GM21576 (cell line): ENCODE measurements around the gene ZDHHC14.

Source experiments
- ATAC-seq: cut with Tn5 transposase; IDR thresholded peaks from one replicate; pipeline ENCODE4 v1.9.1; 2021; ENCODE audit warnings: mild to moderate bottlenecking, moderate library complexity; ENCODE audit not compliant: unreplicated experiment

Gene ZDHHC14

DNA sequence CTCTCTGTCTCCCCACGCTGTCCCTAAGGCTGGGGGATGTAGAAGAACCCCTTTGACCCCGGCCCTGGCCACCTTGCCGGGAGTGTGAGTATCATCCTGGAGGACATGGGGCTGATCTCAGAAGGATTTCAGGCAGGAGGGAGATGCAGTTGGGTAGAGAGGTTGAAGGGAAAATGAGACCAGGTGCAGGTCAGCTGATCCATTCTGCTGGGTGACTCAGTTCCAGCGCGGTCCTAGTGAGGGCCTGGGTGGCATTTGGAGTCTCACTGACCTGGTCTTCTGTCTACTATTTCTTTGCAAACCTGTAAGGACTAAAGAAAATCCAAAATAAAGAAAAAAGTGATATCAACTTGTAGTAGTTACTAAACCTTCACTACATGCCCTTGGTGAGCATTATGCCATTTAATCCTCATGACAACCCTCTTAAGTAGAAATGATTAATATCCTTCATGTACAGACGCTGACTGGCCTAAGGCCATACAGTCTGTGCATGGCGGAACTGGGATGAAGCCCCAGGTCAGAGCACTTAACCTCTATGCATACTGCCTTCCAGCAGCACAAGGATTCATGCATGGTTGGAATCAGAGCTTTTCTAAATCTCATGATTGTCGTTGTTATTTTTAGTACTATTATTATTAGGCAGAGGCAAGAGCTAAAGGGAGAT lies 106.3 kb downstream of the ZDHHC14 start:
- ATAC-seq = no peak

DNA sequence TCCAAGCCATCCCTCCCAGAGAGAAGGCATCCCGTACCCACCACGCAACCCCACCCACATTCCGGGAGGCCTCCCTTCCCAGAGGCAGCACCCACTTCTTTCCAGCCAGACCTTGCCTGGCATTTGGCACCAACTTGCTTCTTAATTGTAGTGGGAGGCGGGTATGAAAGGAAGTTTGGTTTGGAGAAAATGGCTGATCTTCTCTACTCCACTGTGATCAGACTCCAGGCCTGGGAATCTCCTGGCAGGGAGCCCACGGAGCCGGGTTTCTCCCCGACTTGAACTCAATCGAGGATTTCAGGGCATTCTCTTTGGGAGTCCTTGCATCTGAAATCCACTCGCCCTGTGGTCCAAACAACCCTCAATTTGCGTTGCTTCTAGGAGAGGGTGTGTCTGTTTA lies 107.1 kb downstream of the ZDHHC14 start:
- ATAC-seq = no peak

DNA sequence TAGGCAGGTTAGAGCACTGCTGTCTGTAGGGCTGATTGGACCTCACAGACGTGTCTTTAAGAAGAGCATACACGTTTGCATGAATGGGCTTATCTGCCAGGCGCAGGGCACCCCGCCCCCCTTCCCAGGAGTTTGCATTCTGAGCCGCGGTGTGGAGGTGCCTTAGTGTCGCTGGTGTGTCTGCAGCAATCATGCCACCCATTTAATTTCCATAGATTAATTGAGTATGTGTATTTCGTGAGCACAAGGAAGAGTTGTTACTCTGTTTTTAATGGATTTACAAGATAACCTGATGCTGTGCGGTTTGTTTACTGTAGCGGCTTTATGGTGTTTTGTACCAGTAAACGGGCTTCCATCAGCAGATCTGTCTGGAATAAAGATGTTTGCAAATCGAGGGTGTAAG lies 107.7 kb downstream of the ZDHHC14 start:
- ATAC-seq = no peak

DNA sequence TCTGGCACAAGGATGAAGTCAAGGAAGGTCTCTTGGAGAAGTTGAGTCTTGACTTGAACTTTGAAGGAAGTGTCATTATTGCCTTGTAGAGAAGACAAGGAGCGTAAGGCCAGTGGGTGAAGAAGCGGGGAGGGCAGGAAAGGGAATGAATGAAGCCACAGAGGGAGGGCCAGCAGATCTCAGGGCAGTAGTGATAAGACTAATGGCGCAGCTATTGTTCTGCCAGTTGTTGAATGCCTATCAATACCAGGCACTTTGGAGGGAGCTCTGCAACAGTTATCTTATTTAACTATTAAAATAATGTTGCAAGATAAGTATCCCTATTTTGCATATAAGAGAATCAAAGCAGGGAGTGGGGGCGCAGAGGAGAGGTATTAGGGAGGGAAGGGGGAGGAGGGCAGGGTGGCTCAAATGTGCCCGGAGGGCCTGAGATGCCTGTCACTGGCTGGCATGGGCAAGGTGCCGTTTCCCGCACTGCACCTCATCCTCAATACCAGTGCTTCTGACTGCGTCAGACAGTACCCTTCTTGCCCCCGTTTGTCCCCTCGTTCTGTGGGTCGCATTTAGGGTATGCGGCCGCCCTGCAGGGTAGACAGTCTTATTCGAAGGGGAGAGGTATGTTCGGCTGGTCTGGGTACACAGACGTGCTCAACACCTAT lies 109.8 kb downstream of the ZDHHC14 start:
- ATAC-seq = no peak

DNA sequence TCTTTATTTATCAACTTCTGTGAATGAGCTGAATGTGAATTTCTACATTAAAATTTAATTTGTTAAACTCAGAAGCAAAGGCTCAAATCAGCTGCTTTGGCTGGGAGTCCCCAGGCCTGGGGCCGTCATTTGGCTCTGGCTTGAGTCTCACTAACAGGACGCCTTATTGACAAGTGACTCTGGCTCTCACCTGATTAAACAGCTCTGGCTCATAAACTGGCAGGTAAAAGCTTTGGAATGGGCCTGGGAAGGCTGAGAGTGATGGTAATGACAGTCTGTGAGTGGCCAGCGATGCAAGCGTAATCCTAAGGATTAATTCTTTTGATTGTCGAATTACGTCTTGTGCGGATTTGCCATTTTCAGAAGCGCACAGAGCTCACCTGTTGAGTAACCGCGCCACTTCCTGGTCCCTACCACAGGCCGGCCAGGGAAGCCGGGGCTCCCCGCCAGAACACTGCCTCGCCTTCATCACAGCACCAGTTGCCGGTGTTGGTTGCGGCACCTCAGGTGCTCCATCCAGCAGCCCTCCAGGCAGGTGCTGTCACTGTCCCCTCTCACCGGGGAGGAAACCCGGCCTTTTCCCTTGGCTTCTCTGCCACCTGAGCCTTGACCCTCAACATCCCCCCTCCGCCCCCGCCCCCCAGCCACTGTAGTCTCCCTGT lies 110.7 kb downstream of the ZDHHC14 start:
- no peak for ATAC-seq

DNA sequence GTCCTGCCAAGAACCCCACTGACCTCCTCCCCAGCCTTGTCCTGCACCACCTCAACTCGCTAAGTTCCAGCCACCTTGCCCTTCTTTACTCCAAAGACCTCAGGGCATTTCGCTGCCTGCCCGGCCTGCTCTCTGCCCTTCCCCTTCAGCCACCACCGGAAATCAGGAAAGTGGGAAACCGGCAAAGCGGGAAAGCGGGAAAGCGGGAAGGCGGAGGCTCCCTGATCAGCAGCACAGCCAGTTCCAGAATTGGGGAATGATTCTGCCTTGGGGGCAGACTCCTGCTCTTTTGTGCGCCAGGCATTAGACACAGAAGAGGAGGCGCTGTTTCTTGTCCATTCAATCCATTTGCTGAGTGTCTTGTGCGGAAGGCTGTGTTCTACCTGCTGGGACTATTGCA lies 111.3 kb downstream of the ZDHHC14 start:
- ATAC-seq = no peak

DNA sequence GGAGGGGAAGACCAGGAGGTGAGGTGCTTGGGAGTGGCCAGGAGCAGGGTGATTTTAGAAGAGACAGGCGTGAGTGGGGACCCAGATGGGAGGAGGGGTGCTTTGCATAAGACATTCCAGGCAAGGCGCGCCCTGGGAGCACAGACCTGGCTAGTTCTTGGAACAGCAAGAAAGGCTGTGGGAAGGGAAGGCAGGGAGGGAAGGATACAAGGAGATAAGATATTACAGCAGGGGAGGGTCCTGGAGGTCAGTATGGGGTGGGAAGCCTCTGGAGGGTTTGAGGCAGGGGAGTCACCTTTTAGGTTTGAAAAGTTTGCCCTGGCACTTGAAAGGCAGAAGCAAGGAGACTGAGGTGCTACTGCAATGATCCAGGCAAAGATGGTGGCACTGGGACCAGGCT lies 111.8 kb downstream of the ZDHHC14 start:
- ATAC-seq = no peak

DNA sequence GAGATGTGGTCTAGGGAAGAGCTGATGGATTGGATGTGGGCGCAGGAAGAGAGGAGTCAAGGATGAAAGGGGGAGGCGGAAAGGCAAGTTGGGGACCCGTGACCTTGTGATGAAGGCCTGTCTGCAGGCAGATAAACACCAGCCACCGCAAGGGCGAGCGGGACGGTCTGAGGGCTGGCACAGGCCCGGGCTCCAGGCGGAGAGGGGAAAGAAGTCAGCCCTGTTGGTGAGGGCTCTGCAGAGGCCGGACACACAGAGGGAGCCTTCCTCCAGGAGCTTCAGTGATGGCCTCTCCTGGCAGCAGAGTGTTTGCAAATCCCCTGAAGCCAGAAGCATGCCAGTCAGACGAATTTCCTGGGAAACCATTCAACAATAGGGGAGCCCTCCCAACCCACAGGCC lies 112.2 kb downstream of the ZDHHC14 start:
- no peak for ATAC-seq

DNA sequence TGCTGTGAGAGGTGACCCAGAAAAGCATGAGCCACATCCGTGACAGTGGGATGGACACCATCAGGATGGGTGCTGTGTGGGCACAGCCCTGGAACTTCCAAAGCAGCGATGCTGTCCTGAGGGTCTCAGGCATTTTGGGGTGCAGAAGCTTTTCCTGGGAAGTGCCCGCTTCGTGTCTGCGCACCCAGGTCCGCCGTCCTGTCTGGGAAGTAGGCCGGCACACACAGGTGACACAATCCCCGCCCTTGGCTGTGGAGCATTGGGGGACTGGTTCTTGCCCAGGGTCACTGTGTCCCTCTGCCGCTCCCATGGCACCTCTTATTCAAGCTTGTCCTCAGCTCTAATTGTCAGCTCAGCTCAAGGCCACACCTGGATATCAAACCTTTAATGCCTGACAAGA lies 112.6 kb downstream of the ZDHHC14 start:
- ATAC-seq = no peak

DNA sequence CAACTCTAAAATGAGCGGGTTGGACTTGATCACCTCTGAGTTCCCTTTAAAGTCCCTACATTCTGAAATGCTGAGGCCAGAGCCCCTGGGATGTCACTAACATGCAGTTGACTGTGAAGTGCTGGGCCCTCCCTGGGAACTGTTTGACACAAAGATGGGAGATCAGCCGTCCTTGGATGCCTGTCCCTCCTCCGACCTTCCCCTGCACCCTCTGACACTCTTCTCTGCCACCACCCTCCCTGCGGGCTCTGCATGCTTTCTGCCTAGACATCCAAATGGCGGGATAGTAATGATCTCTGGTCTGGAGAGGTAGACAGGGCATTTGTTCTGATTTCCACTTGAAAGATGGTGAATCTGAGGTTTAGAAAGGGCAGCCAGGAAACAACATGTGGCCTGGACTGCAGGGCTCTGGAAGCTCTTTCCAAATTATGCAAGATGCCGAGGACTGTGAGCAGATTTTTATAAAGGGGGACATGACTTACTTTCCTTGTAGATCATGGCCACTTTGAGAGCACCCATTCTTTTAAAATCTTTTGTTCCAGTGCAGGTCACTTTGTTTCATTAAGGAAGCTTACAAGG lies 113.2 kb downstream of the ZDHHC14 start:
- ATAC-seq = no peak

DNA sequence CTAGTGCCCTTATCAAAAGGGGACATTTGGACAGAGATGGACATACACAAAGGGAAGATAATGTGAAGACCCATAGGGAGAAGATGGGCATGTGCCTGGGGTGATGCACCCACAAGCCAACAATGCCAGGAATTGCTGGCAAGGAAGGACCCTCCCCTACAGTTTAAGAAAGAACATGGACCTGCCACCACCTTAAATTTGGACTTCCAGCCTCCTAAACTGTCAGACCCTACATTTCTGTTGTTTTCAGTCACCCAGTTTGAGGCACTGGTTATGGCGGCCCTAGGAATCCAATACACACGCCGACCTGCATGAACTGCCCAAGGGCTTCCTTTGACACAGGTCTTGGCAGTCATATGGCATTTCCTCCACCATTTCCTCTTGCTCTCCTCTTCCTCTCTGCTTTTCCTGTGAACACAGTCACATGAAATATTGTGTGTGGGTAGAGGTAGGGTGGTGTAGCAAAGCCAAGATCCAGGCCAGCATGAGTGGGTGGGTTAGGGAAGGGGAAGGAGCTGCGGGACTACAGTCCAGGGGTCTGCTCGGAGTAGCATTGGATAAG lies 115.6 kb downstream of the ZDHHC14 start:
- ATAC-seq = no peak

DNA sequence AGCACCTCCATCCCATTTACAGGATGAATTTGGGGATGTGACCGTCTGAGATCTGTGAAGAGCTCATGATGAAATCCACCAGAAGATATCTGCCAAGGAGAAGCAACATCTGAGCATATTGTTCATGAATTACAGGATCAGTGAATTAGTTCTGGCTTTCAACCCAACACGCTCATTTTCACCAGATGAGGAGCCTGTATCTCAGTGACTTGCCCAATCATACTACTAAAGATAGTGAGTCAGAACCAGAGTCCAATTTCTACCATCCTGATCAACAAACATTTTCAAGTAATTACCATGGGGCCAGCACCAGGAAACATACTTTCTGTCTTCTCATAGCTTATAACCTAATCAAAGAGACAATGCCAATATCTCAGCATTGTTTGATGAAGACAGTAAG lies 116.6 kb downstream of the ZDHHC14 start:
- ATAC-seq = no peak

DNA sequence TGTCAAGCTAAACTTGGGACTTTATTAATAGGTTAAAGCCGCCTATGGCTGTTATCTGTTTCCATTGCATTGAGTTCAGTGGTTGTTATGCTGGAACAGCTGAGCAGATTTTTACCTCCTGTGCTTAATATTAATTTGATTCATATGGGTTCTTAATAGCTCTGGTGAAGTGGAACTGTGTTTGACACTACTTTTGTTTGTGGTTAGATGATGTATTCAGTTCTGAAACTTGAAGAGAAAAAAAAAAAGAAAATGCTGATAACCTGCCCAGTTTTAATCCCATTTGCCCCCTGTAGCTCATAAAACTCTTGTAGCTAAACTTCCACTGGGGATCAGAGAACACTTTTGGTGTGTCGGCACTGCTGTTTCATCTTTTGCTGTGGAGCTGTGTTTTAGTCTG lies 117.8 kb downstream of the ZDHHC14 start:
- no peak for ATAC-seq

DNA sequence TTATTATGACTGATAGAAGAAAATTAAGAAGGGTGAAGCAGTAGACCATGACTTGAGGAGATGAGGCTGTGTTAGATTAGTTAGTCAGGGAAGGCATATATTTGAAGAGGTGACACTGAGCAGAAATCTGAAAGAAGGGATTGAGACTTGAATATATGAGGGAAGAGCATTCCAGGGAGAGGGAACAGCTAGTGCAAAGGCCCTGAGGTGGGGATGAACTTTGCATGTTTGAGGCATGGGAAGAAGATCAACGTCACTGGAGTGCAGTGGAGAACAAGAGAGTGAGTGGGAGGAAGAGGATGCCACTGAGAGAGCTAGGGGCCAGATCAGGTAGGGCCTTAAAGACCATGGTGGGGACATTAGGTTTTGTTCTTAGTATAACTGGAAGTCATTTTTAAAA lies 119.0 kb downstream of the ZDHHC14 start:
- ATAC-seq = no peak

DNA sequence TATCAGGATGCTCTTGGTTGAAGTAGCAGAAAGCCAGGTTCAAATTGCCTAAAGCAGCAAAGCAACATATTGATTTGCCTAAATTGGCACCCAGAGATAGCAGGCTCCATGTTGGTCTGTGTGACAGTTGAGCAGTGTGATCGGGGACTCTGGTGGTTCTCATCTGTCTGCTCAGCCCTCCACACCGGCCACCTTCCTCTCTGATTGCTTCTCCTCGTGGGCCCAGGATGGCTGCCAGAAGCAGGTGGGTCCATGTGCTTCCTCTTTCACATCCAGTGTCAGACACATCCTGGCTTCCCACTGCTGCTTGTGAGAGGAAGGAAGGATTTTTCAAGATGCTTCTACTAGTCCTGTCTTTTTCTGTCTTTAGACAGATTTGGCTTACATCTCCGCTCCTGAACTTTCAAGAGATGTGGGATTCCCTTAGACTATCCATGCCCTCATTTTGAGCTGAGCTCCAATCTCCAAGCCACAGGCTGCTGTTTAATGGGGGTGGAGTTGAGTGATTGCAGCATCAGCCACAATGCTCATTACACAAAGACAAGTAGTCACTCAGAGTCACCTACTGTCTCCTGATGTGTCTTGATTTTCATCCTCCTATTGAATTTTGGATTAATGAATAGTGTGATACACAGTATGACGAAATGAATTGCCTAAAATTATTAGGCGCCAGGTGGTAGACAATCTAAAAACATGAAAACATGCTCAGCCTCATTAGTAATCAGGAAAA lies 122.2 kb downstream of the ZDHHC14 start:
- no peak for ATAC-seq

DNA sequence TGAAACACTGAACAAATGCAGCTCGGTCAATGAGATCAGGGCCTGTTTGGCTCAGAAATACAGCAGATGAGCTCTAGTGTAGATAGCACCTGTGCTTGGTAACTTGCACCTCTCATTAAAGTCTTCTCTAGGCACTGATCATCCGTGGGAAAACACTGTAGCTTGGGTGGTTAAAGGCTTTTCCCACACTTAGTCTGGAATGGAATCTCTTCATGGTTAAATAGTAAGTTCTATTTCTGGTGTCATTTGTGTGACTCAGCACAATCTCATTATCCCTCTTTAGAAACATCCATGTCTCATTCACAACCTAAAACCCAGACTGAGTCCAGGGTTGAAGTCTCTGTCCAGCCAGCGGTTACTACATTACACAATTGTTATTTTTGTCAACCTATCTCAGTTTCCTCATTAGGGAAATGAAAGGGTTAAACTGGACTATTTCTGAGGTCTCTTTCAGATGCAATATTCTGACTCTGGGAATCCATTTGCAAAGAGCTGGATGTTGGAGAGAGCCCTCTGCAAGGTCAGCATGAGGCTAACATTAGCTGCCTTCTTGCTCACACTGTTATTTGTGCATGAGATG lies 125.0 kb downstream of the ZDHHC14 start:
- no peak for ATAC-seq

DNA sequence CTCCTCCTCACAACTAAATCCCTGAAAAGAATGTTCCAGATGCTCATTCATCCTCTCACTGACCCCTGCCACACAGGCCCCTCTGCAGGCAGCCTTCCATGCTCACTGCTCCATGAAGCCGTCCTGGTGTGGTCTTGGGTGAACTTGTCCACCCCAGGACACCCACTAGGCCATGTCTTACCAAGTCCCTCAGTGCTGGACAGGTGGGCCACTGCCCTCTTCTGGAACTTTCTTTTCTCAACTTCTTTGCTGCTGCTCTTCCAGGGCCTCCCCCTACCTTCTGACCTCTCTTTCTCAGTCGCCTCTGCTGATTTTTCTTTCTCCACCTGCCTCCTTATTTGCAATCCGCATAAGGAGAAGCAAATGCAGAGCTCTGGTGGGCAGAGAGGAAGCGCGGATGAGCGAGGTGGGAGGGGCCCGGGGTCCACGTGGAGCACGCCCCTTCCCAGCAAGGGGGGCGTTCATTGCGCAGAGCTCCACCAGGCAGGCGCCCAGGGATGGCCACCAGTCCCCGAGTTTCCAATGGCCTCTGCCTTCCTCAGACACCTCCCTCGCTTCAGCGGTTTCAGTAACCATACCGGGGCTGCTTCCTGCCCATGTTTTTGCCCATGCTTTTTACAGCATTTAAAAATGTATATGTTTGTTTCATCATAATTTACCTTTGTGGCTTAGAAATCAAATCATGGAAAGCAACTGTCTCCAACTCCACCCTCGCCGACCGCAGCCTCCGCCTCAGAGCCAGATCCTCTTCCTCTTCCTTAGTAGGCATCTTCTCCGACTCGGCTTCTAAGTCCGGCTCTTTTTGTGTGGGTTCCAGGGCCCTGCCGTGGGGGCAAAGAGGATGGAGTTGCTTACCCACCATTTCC lies 129.6 kb downstream of the ZDHHC14 start:
- no peak for ATAC-seq

DNA sequence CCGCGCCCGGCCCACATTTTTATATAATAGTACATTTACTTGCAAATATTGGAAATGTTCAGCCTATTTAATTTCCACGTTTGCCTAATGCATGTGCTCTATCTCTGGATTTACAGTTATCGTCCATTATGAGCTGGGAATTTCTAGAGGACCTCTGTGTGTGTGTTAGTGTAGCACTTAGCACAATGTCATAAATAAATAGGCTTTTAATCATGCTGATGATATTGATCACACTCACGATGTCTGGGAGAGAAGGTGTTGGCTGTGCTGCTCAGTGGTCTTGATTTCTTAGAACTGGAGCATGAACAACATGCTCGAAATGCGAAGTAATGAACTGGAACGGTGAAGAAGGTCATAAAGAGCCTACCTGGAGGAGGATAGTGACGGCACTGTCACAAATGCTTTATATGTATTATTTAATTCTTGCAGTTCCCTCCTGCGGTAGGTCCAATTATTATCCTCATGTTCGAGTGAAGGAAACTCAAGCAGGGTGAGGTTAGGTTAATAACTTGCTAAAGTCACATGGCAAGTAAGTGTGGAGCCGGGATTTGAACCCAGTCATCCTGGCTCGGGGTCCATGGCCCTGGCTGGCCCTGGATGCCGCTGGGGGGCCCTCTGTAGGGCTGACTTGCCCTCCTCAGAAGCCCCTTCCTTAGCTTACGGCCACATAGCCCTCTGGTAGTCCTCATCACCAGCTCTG lies 130.8 kb downstream of the ZDHHC14 start:
- ATAC-seq = no peak

DNA sequence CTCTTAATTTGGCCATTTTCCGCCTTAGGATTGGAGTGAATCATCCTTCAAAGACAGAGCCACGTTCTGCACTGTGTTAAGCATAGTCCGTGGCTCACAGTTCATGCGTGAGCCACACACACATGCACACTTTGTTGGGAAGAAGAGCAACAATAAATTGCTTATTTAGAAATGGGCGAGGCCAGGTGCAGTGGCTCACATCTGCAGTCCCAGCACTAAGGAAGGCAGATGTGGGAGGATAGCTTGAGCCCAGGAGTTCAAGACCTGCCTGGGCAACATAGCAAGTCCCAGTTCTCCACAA lies 131.3 kb downstream of the ZDHHC14 start:
- no peak for ATAC-seq
